Brain microvascular endothelial cell (primary cell): ENCODE results near the gene STAT1.

ENCODE experiments used
- DNase-seq: peaks from one replicate; pipeline ENCODE4 v3.0.0-alpha.2; 2020
- H3K27ac ChIP-seq: fragments of 250-450 bp; sonication (Bioruptor Pico); 2 replicates; pipeline ENCODE4 v1.5.1; 2020; ENCODE audit warnings: mild to moderate bottlenecking, moderate library complexity
- H3K27me3 ChIP-seq: fragments of 250-450 bp; sonication (Bioruptor Pico); replicated peaks from 2 replicates; pipeline ENCODE4 v1.5.1; 2020; ENCODE audit warnings: mild to moderate bottlenecking
- H3K36me3 ChIP-seq: fragments of 250-450 bp; sonication (Bioruptor Pico); replicated peaks from 2 replicates; pipeline ENCODE4 v1.5.1; 2020; ENCODE audit warnings: mild to moderate bottlenecking
- H3K4me3 ChIP-seq: 2 replicates; pipeline ENCODE4 v1.5.1; 2011; ENCODE audit warnings: low read depth, mild to moderate bottlenecking, control low read depth, low read length, moderate library complexity
- CTCF ChIP-seq: IDR thresholded peaks from 2 replicates; pipeline ENCODE4 v1.5.1; 2011; ENCODE audit warnings: low read depth, mild to moderate bottlenecking, moderate library complexity, low read length, control low read depth, inconsistent platforms; ENCODE audit errors: missing control alignments
- in situ Hi-C: cut with HindIII; loops from 2 replicates; pipeline ENCODE4 v1.10.0; 2017; ENCODE audit warnings: low sequenced_read_pairs, low pct_ligation_motif_present

STAT1 gene

GRCh38 chr2:191020742-191021381 lies 6.9 kb upstream of the STAT1 start:
- TF ChIP-seq CTCF = no peak

GRCh38 chr2:191020221-191020741 lies 6.3 kb upstream of the STAT1 start:
- H3K4me3 ChIP-seq = peak overlapping the region; percentile 81
- no peaks in the 10 kb centered on the region for H3K27me3 ChIP-seq
- no peaks in the 10 kb centered on the region for H3K36me3 ChIP-seq
- DNase-seq = peak; percentile 90
- peak overlapping the region; percentile 92 for H3K27ac ChIP-seq
- in situ Hi-C loops = no loop called here
- no peak for TF ChIP-seq CTCF

More at GRCh38 chr2:191020742-191021381, 6.9 kb upstream of the STAT1 start:
- Histone ChIP-seq H3K4me3 (peak overlapping the region; percentile 81), H3K27ac (peak overlapping the region; percentile 92), H3K36me3 (no peaks in the 10 kb centered on the region), H3K27me3 (no peaks in the 10 kb centered on the region)
- in situ Hi-C loops = no loop called here
- DNase-seq = peak; percentile 65

- Histone ChIP-seq H3K36me3 (no peaks in the 10 kb centered on the region), H3K27me3 (no peaks in the 10 kb centered on the region), H3K27ac (no peak overlapping the region), H3K4me3 (no peak overlapping the region)
- no peak for DNase-seq
- in situ Hi-C loops = no loop called here
- no peak for TF ChIP-seq CTCF
Observed at GRCh38 chr2:191019376-191019775, 5.4 kb upstream of the STAT1 start.

GRCh38 chr2:191018643-191019119 lies 4.7 kb upstream of the STAT1 start:
- H3K36me3 ChIP-seq = no peaks in the 10 kb centered on the region
- H3K27ac ChIP-seq = no peak overlapping the region
- in situ Hi-C loops = no loop called here
- TF ChIP-seq CTCF = no peak
- no peak for DNase-seq
- H3K27me3 ChIP-seq = no peaks in the 10 kb centered on the region
- no peak overlapping the region for H3K4me3 ChIP-seq

- in situ Hi-C loops = no loop called here
- Histone ChIP-seq H3K27ac (no peak overlapping the region), H3K4me3 (no peak overlapping the region), H3K27me3 (no peaks in the 10 kb centered on the region), H3K36me3 (no peaks in the 10 kb centered on the region)
- no peak for DNase-seq
- no peak for TF ChIP-seq CTCF
Observed at GRCh38 chr2:191018048-191018447, 4.1 kb upstream of the STAT1 start.
